Glomerular visceral epithelial cell (primary cell): ENCODE measurements around the gene PLCL2.

ENCODE experiments used
- DNase-seq: peaks from one replicate; pipeline ENCODE4 v3.0.0-alpha.2; 2016; ENCODE audit errors: extremely low spot score

Gene PLCL2

DNA sequence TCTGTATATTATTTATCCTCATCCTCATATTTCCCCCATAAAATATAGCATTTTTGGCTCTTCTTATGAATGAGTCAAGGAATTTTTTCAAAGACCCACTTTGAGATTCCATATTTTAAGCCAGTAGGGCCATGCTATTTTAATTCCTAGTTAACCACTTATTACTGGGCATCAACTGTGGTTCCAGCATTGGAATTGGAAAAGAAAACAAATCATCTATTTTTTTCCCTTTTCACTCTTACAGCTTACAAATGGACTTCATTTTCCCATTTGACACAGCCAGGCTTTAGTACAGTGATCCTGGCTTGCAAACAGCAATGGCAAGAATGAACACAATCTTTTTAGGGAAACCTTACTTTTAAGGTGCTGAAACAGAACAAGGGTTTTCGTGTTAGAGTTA lies 19.4 kb upstream of the PLCL2 start:
- DNase-seq = no peak

DNA sequence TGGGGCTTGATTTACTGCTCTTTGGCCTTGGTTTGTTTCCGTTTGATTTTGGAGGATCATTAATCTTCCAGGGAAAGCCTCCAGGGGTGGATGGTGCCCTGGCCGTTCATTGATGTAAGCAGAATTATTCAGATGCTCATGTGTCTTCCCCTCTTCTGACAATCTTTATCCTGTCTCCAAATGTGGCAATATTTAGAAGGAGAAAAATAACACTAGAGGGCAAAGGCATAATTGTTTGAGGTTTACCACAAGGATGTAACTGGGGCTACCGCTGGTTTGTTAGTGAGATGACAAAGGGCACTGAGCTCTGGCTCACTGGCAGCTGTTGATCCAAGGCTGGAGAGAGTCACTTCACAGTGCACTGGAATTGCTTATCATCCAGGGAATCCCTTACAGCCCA lies 18.2 kb upstream of the PLCL2 start:
- peak; percentile 89 for DNase-seq

DNA sequence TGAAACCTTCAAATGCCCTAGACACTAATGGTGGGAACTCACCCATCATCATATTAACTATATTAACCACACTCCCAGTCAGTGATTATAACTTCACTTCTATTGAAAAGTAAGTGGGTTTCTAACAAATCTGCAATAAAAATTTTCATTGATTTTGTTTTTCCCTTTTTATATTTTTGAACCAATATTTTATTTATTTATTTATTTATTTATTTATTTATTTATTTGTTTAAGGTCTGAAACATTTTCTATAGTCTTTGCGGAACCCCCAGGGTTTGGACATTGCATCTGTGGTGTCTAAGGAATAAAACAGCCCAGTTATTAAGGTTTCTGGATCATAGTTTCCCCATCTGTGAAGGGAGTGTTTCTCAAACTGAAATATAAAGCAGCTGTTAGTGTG lies 16.2 kb upstream of the PLCL2 start:
- DNase-seq = no peak

DNA sequence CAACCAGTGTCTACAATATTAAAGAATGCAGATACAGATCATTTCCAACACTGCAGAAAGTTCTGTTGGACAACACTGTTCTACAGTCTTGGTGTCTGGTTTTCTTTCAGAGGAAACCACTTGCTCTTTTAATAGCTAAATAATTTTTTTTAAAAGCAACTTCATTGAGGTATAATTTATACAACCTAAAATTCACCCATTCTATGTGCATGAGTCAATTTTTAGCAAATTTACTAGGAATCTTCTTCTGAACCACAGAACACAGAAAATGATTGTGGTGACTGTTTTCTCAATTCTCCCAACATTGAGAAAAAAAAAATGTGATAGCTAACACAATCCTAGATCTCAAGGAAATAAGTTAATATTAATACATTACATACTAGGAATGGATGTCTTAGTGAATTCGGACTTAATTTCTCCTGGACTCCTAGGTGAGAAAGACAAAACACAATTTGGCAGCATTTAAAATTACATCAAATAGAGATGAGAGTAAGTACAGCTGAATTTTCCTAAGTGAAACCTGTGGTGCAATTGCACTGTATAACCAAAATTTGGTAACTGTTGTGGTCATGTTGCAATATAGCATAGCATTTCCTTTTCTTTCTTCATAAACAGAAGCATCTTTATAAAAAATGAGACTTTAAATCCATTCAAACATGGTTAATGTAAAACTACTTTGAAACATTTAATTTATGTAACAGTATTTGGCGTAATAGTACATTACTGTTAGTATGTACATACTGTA lies 15.3 kb upstream of the PLCL2 start:
- no peak for DNase-seq

DNA sequence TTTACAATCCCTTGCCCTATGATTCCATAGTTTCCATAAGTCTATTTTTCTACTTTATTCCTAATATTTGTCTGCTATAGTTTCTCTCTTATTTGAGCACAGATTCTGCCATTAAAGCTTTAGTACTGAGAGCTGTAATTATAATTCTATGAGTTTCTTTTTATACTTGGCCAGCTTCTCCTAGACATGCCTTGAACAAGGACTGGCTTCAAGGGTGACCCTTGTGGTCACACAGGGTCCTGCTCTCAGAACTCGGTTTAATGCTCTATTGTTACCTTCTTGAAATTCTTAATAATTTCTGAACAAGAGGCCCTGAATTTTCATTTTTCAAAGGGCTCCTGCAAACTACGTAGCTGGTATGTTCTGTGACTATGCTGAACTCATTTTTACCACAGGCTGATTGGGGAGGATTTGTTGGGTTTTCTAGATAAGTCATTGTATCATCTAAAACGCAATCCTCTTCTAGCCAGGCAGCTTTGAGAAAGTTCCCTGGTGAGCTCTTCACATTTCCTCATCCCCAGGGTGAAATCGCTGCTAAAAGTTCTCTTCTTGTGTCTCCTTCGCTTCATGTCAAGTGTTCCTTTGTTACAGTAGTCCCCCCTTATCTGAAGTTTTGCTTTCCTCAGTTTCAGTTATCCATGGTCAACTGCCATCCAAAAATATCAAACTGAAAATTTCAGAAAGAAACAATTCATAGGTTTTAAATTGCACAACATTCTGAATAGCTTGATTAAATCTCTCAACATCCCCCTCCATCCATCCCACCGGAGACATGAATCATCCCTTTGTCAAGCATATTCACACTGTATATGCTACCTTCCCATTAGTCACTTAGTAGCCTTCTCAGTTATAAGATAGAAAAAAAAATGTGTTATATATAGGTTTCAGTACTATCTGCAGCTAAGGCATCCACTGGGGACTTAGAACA lies 12.6 kb upstream of the PLCL2 start:
- no peak for DNase-seq

DNA sequence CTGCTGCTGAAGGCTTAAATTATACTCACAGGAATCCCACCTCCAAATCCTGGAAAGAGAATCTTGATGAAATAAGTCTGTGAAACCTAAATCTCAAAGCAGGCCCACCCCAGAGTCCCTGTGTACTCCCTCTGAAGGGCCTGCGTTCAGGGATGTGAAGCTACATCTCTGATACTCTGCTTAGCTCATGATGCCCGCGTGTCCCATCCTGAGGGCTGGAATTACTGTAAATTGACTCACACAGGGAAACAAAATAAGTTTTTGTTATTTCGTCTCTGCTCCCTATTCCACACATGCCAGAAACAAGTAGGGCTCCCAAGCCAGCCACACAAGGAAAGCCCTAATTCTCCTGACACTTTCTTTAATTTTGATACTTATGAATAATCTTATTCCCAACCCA lies 10.9 kb upstream of the PLCL2 start:
- DNase-seq = no peak

DNA sequence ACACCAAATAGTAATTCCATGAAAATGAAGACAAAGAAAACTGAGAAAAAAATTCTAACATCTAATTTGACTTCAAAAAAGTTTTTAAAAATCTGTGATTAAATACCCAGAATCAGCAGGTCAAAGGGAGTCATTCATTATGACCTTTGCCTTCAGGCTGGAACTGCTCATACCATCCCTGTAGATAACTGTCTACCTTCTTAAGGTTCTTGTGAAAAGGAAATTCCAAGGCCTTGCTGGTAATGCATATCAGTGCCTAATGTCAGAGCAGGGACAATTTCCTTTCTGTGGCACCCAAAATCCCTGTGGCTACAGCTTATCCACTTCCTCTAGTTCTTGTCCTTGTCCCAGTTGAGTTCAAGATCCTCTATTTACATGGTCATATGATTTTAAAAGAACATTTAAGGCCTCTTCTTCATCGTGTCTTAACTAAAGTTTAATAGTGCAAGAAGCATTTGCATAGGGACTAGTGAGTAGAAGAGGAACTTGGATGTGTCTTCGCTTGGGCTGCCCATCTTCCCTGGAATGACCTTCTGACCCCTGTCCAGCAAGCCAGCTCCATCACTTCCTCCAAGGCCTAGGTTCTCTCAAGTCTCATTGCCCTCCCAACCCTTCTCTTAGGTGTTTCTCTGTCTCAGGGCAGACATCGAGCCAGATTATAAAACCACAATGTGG lies 8.7 kb upstream of the PLCL2 start:
- DNase-seq = no peak

DNA sequence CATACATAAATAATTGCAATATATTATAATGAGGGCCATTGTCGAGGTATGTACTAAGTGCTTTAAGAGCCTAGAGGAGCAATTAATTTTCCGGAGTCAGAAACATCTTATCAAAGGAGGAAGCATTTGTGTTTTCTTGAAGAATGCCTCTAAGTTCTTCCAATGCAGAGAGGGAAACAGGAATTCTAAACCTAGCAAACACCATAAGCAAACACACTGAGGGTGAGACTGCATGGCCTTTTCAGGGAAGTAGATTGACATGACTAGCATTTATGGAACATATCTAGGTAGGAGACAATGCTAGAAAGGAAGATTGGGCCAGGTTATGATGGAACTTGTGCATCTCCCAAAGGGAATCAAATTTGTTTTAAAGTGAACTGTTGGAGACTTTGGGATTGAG lies 7.2 kb upstream of the PLCL2 start:
- no peak for DNase-seq

DNA sequence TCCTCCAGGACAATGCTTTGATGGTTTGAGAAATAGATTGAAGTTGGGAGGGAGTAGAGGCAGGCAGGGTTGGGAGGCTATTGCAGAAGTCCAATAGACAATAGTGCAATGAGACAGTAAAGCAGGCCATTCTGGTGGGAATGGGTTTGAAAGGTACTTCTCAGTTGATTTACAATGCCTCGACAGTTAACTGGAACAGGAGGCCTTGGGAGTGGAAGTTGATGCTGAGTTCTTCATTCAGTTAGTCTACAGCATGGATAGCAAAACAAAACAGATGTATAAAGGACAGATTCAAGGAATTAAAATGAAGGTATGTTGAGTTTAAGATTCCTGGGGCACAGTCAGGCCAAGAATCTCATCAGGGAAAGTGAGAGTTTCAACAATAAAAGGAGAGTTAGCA lies 6.8 kb upstream of the PLCL2 start:
- DNase-seq = no peak

DNA sequence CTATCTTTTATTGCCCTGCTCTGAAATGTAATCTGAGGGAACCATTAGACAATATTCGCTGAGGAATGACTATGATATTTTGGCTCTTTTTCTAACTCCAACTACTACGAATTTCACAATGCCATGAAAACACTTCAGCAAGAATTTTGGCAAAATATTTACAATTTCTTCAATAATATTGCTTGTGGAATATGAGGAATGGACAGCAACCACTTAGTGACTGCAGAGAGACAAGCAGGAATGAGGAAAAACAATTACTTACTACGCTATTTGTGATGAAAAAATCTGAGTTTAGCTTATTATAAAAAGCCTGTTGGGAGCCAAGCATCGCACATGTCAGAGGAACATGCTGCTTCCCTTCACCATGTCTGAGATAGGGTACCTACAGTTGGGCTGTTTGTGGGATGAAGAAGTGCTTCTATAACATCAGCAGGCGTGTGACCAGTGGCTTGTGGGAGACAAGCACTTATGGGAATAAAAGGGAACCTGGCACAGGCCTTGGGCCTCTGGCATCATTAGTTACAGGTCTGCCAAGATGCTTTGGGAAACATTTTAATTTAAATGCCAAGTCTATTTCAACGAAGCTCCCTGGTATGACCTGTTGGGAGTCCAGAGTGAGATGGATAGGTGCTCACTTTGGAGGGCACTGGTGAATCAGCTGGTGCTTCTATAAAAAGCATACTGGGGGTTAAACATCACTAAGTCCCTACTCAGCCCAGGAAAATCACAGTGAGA lies 2.7 kb upstream of the PLCL2 start:
- no peak for DNase-seq

DNA sequence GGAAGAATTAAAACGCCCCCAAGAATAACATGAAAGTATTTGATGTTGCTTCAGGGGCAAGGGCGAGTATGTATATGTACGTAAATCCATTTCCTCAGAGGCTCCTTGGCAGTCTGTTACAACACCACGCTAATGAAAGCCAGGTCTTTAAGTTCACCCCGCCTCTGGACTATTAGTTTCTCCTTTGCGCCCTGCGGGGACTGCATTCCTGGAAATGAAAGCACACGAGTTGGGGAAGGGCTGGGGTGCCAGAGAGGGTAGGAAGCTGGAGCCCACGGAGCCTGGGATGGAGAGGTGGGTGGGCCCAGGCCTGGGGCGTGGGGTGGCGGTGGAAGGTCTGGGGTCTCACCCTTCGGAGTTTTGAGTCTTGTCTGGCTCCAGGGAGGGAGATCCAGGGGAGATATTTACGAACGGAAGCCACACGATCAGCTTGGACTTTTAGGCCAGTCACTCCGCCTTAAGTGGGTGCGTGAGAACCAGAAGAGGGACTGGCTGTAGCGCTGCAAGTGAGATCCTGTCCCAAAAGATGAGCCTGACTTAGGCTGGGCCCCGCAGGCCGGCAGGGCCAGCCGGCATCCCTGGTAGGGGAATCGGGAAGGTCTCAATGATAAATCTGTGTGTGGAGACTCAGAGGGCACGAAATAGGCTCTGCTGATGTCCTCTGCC lies 1.6 kb upstream of the PLCL2 start:
- no peak for DNase-seq

DNA sequence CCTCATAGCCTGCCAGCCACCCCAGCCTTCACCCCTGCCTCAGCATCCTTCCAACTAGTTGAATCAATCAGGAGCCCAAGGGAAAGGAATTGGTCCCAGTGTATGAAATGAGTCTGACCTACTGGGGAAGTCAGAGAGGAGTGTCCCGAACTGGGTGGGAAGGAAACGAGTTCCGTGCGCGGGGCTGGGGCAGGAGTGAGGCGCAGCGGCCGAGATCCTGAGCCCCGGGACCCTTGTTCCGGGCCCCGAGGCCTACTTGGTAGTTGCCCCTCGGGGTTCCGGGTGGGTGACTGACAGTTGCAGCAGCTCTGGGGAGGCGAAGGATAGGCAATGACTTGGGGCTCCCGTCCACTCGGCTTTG lies 1.1 kb upstream of the PLCL2 start:
- DNase-seq = no peak

DNA sequence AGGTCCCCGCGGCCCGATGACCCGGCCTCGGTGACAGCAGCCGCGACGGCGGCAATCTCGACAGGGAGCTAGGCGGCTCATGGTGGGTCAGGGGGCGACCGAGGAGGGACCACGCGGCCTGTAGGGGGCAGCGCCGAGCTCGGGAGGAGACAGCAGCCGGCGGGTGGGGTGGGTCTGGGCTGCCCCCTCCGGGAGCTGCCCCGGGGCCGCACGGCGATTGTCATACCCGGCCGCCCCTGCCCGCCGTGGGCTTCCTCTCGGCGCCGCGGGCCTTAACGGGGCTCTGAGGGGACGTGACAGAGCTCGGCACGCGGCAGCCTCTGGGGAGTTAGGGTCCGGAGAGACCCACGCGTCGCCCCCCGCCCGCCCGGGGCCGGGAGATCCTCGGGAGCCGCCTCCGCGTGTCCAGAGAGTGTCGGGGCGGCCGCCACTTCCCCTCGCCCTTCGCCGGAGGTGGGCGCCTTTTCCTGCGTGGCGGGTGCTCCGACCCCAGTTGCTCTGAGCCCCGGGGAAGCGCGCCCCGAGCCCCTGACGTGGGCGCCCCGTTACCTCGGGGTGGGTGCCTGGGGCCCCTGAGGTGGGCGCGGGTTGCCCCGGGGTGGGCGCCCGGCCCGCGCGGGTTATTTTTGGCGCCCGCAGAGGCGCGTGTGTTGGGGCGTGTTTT lies 539 bp upstream of the PLCL2 start:
- peak; percentile 32 for DNase-seq

DNA sequence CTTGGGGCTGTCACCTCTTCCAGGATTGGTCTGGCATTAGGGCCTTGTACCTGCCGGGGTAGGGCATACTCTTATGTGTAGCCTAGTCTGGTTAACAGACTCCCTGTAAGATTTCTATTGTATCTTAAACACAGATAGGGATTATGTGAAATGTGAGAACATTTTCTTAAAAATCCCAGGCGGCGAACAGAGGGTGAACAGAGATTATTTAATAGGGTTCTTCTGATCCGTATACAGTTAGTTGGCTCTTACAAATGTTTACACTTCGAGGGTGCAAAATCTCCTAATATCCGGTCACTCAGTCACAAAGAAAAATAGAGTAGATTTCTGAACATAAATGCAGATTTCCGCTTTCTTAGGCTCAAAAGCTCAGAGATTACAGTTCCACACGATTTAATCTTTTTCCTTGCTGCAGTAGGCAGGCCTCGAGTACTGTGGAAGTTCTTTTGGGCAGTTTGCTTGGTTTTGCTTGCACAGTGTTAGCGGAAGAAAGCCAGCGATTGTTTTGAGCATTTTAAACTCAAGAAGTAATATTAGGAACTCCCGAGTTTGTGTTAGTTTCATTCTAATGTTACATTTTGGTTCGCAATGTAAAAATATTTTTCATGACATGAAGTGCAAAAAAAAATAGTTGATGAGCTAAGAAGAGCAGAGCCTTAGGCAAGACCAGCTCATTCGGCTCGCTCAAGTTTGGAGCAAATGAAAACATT lies 993 bp downstream of the PLCL2 start:
- DNase-seq = no peak

DNA sequence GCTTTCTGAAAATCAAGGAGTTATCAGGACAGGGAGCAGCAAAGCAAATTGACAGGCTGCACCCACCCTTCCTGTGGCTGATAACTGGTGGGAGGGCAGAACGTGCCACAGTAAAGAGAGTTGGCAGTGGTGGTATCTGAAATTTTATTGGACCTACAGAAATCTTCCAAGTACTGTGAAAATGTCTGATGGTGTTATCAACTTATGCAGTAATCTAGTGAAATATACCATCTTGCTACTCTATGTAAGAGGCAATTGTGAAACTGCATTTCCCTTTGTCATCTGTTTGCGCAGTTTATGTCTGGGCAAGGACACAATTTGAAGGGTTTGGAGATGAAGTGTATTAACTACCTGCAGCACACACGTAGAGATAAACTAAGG lies 1.5 kb downstream of the PLCL2 start:
- no peak for DNase-seq

DNA sequence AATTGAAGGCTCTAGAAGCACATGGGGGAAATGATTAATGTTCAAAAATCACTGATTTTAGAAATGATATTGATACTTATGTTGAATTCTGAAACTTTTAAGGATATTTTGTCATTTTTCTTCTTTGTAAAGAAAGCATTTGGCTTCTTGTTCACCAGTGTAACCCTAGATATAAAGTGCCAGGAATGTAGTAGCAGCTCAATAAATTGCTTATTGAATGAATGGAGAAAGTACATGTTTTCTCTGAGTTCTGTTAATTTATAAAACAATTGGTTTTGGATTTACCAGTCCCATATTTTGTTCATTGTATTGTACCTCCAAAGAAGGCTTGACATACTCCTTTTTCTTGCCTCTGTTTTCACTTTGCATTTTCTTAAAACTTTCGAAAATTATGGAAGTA lies 2.4 kb downstream of the PLCL2 start:
- DNase-seq = no peak

DNA sequence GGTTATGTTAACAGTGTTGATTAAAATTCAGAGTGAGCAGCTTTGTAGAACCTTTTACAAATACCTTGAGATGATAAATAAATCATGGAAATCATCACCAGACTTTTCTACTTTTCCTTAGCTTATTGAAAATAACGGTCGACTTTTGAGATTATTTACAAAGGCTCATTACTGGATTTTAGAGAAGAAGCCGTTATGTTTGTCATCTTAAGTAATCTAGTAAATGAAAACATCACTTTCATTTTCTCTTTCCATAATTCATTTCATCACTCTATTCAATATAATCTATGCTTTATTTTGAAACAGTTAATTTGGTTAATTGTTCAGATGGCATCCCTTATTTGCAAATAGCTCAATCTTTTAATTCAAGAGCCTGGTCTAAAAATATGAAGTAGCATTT lies 3.6 kb downstream of the PLCL2 start:
- no peak for DNase-seq

DNA sequence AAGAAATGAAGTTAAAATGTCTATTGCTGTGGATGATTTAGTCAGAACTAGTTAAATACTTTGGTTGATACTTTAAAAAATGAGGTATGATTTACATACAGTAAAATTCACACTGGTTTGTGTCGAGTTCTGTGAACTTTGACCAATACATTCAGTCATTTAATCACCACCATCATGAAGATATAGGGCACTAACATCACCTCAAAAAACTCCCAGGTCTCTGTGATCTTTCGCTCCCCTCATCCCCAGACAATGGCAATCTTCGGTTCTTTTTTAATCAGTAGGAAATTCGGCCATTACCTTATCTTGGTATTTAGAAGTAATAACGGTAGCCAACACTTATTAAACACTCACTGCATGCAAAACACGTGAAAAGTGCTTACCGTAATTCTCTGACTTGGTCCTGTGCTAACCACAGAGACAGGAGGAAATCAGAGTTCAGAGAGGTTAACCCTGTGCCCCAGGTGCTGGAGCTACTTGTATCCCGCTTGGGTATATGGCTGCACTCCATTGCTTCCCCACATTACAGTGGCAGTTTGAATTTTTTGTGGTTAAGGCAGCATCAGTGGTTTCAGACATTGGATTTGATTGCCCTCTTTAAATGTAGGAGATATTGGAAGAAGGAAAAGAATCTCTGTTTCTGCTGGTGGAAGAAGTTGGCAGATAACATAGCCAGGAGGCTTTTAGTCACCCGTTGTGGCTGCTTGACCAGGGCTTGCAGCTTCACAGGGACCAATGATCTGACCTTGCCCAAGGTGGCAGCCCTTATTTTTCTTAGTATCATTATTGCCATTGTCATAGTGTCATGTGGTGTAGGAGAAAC lies 4.2 kb downstream of the PLCL2 start:
- DNase-seq = peak; percentile 66

DNA sequence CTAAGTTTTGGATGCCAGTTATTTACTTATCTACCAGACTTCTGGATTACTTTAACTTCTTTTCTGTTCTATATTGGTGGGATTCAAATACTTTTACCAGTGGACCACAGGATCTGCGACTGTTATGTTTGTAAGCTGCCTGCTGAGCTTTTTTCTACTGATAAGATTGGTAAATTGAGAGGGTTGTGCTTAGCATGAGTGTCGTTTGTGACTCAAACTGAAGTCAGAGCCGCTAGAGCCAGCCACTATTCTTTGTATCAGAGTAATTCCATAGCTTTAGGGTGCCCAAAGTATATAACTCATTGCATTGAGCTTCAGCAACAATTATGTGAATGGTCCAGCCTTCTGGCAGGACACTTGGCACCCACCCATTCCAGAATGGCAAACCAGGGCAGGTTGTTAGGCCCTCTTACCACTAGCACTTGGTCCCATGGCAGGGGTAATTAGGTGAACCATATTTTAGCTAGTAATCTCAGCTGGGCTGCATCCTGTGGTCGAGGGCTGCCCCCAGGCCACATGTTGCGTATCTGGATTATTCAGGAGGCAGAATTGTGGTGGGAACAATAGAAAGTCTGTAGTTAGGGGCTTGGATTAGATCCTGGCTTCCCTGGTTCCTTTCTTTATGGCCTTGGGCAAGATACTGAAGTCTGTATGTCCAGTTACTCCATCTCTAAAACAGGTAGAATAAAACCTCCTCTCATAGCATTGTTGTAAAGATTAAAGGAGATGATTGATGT lies 6.0 kb downstream of the PLCL2 start:
- no peak for DNase-seq
